A204.1 (cell line): ENCODE results near the gene CD69.
A peak's percentile ranks its signal among the peaks of the same experiment; 100 is the strongest.

Experiments
- FAIRE-seq: peaks from 2 replicates; lab custom pipeline; 2012; peaks lifted over from hg19 to GRCh38; lab: Jason Lieb, UNC

Gene CD69

GRCh38 chr12:9781360-9781759 lies 20.7 kb upstream of the CD69 start:
- no peak for FAIRE-seq

- FAIRE-seq: no peak
Measured at GRCh38 chr12:9779209-9779608, 18.5 kb upstream of the CD69 start.

GRCh38 chr12:9776781-9777180 lies 16.1 kb upstream of the CD69 start:
- no peak for FAIRE-seq

DNA sequence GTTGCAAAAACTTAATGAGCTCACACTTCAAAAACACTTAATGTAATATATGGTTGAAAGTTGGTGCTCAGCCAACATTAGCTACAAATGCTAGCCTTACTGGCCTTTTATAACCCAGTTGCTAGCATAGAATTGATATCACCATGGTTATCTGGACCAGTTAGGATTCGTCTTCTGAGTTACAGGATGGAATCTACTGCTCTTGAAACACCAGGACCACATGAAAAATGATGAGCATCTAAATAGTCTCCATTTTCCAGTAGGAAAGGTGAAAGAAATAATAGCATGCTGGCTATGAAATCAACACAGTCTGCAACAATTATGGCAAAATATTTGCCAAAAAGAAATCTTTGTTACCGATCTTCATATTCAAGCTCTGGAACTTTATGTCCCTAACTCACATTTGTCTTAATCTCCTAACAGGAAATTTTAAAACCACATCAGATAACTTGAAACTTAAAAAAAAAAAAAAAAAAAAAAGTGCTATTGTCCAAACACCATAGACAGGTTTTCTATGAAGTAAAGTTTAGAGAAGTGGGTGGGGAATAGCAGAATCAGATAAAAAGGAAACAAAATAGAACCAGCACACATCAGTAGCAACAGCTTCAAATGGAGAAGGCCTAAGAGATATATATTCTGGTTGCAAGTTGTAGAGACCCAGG lies 12.6 kb upstream of the CD69 start:
- no peak for FAIRE-seq

DNA sequence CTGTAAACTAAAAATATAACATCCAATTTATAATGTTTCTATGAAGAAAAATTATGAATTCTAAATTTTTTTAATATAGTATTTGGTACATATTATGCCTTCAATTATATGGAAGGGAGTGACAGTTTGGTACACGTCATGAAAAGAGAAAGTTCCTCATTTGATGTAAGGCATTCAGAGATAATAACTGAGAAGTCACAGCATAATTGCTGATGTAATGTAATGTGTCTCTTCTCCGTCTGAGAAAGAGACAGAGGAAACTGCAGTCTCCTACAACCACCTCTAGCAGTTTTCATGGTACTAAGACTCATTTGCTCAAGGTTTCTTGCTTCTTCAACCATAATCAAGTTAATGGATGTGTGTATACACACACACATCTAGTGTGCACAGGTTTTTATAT lies 2.3 kb upstream of the CD69 start:
- no peak for FAIRE-seq

DNA sequence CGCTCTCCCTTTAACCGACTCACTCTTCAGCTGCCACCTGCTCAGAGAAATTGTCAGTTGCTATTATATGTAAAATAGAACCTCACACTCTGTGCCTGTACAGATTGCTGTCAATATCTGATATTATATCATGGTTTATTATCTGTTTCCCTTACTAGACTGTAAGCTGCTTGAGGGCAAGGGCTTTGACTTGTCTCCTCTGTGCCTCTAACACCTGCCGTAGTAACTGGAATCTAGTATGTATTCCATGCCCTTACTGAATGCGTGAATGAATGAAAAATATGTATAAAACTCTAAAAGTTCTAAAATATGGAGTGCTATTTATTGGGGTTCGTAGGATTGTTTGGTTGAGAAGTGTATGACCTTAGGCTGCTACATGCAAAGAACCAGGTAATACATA lies 1.7 kb upstream of the CD69 start:
- FAIRE-seq: no peak

DNA sequence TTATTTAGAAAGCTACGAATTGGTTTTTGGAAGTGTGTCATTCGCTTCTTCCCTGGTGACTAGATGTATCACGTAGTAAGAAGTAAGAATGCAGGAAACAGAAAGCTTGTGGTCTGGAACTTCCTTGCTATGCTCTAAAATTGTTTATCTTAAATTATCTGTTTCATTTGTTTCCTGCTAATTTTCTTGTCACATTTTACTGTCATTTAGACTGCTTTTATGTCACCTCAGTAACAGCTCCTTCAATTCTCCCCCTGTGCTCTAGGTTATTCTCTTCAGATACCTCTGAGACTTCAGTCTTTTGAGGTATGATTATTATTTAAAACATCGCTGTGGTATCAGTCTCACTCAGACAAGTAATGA lies 699 bp upstream of the CD69 start:
- no peak for FAIRE-seq

DNA sequence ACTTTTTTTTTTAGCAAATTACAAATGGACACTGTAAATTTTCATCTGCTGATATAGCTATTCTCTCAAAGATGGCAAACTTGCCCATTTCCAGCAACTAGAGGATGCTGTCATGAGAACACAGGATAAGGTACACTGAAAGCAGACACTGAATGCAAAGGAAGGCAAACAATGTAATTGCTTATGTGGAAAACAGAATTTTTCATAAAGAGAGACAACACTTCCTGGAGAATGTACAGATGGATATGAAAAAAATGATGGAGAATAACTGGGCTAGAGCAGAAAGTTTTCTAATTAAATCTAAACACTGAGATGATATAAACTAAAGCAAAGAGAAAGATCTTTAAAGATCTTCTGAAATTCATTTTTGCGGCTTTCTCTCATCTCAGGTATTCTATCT lies 581 bp downstream of the CD69 start:
- no peak for FAIRE-seq

DNA sequence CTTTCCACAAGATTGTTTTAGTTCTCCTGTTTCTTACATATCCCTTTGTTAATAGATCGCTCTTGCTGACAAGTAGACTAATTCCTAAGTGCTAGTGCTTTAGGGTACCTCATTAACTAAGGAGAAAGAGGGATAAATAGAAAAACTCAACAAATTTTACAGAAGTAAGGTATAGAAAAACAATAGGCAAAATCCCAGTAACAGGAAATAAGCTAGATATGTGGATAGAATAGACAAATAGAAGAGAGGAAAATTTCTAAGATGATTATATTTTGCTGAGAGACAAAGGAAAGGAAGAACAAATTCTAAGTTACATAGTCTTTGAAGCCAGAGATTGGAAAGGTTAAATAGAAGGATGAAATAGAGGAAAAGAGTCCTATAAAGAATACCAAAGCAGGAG lies 1.0 kb downstream of the CD69 start:
- FAIRE-seq: no peak

DNA sequence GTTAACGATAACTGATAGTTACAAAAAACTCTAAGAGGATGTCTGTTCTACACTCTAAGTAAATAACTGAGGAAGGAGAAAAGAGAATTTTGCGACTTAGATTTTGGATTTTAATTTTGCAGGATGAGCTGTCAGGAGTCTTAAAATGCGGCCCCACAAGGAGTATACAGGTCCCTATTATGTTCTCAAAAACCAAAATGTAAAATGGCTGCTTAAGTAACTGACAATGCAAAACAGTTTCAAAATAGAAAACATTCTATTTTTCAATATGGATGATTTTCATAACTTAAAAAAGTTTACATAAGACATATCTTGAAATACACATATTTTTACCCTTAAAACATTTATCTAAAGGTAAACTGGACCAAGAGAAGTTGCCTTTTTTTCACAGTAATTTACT lies 2.6 kb downstream of the CD69 start:
- FAIRE-seq: no peak

DNA sequence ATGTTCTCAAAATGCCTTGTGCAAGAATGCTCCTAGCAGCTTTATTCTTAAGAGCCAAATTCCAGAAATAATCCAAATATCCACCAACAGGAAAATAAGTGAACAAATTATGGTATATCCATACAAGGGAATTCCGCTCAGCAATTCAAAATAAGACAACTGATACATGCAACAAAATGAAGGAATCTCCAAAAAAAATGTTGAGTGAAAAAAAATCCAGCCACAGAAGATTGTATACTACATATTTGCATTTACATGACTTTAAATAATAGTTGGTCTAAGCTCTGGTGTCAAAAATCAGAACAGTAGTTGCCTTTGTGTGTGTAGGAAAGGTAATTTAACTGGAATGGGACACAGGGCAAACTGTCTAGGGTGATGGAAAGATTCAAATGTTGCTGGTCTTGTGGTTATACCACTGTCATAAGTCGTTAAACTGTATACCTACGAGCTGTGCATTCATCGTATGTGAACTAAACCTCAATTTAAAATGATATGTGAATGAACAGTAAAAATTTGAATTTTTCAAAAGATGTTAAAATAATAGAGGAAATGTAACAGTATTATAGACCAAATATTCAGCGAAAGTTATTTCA lies 3.2 kb downstream of the CD69 start:
- FAIRE-seq: no peak

GRCh38 chr12:9756706-9757105 lies 4.0 kb downstream of the CD69 start:
- no peak for FAIRE-seq

DNA sequence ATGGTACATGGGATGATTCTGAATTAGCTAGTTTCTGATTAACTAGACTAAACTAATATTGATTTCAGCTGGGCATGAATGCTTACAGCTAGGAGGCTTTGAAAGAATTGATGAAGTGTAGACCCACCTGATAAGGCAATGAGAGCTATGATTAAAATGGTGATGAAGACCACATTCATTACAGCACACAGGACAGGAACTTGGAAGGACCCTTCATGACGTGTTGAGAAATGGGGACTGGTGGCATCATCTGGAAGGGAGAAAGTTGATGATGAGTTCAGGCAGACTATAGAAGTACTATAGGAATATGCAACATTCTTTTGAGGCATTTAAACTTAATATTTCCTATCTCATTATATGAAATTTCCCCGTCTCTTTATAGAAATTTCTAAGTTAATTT lies 4.5 kb downstream of the CD69 start:
- no peak for FAIRE-seq

DNA sequence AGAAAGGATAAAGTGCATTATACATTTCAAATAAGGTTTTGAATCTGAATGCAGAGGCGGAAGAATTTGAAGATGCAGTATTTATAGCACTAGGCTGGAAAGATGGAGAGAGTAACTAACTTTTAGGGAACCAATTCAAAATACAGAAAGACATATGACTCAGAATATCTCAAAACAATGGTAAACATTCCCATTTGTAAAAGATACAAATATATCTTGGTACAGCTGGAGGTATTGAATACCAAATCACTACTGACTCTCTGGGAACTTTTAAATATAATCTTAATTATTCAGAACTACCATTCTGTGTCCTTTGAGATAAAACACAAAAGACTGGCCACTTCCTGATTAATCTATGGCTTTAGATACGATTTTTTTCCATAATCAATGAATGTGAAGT lies 5.1 kb downstream of the CD69 start:
- FAIRE-seq: no peak

DNA sequence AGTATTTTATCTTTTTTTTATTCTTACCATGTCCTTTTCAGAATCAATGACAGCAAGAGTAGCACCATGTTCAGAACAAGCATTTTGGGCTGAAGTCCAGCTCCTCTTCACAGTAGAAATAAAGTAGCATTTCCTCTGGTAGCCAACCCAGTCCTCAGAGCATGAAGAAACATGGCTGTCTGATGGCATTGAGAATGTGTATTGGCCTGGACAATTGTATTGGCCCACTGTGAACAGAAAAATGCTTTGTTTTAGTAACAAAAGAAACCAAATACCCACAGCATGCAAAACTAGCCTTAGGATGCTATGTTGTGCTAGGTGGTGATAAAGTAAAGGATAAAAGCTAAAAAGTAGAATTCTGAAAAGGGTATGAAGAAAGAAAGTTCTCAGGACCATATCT lies 5.7 kb downstream of the CD69 start:
- no peak for FAIRE-seq

- FAIRE-seq: no peak
Measured at GRCh38 chr12:9754099-9754927, 6.4 kb downstream of the CD69 start.

- FAIRE-seq: no peak
Measured at GRCh38 chr12:9753498-9753897, 7.2 kb downstream of the CD69 start.

DNA sequence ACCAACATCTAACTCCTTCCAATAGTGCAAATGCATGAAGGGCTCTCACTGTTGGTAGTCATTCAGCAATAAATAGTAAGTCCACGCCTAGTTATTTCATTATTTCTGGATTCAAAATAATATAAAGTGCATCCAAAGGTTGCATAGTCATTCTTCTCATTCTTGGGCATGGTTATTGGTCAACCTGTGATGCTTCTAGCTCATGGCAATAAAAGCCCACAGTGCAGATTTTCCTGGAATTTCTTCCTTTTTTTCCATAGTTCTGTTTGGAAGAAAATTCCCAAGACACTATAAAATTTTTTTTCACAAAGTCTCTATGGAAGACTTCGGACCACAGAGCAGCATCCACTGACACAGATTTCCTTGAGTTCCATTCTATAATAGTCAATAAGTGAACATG lies 7.6 kb downstream of the CD69 start:
- FAIRE-seq: no peak

DNA sequence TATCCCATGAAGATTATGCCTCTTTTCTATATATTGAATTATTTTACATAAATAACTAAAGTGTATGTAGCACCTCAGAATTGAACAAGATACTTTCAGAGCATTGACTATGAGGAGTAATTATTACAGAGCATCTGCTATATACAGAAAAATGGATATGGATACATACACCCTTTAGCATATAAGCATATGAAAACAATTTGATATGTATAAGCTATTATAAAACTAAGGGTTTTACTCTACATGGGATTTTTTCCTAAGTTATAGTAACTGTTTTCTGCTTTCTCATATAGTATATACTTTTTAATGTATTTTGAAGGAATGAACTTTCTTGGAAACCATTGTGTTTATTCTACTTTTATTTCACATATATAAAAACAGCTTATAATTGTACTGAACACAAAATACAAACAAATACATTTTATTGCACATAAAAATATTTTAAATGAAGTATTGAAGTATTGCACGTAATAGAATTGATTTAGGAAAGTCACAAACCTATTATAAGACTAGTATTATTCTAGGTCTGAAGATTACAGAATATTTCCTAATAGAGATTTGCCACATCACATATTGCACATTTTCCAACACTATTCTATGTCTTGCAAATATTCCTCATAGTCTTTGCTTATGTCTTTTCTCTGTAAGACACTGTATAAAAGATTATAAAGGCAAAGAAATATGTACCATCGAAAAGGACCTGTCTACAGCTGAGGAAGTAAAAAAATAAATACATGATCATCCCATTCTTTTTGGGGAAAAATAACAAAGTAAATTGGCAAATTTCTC lies 8.4 kb downstream of the CD69 start:
- no peak for FAIRE-seq

DNA sequence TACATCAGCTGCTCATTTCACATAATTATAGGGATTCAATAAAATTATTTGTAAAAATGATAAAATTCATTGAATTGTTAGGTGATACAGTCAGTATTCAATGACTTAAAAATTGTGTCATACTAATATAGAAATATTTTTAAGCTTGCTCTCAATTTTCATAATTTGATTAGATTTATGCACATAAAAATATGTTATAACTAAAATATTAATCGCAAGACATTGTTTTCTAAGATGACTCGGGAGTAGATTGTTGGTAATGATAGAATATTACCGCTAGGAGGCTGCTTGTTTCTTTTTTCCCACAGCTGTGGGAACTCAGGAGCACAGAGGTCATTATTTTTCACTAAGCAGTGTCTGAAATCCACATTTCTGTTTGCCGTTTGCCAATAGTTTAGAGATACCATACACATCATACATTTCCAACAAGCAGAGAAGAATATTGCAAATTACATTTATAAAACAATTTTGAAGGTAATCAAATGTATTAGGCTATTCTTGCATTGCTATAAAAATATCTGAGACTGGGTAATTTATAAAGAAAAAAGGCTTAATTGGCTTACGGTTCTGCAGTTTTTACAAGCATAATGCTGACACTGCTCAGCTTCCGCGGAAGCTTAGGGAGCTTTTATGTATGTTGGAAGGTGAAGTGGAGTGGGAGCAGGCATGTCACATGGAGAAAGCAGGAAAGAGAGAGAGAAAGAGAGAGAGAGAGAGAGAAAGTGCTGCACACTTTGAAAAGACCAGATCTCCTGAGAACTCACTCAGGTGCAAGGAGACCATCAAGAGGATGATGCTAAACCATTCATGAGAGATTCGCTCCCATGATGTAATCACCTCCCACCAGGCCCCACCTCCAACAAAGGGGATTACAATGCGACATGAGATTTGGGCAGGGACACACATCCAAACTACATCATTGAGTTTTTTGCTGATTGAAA lies 9.2 kb downstream of the CD69 start:
- peak; percentile 93 for FAIRE-seq

DNA sequence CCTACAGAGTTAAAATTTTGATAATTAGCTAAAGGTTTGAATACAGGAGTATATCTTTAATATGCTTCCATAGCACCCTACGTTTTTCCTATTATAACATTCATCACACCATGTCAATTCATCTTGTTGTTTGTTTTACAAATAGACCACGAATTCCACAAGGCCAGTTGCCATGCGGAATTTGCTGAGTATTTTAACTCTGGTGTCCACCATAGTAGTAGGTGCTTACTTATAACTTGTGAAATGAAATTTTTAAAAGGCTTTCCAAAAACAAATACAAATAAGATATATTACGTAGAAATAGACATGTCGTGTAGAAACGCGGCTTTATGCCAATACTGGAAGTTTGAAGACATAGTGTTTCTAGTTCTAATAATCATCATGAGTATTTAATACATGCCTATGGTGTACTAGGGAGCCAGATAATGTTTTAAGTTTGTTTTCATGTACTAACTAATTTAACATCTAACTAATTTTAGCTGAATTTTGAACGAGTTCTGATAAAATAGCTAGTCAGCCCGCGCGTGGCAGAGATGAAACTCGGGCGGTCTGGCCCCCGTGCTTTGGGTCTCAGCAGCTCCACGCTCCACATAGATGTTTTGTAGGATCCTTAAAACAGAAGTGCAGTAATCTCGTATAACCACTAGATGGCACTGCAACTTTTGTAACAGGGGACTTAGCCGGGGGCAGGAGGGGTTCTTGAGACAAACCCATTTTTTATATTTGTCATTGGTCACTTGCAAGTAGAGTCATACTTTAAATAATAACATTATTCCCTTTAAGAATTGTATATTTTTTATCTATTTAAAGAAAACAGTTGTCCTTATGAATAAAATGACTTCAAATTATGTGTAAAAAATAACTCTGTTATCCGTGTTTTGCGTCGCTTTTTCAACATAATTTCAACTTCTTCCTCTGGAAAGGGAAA lies 10.2 kb downstream of the CD69 start:
- peak; percentile 69 for FAIRE-seq
